GM23338 (cell line): ENCODE results near the gene TENM3. TPM values are rescaled to one million over a fixed set of nuclear protein-coding genes. Genes with fewer than 3 reads are reported as not detected.

Source experiments
- ATAC-seq: fragments of 200-7000 bp; cut with Tn5 transposase; 3 replicates; pipeline ENCODE4 v1.9.1; 2020
- DNase-seq: peaks from one replicate; pipeline ENCODE4 v3.0.0-alpha.2; 2015; ENCODE audit warnings: low spot score
- H2AFZ ChIP-seq: fragments of 200-600 bp; sonication (generic); 2 replicates; pipeline ENCODE4 v1.8.0; 2016; ENCODE audit warnings: antibody characterized with exemption, mild to moderate bottlenecking, moderate library complexity
- H3F3A ChIP-seq: fragments of 200-600 bp; sonication (generic); replicated peaks from 2 replicates; pipeline ENCODE4 v1.8.0; 2017; ENCODE audit warnings: antibody characterized with exemption, mixed run types, low read depth
- H3K27ac ChIP-seq: fragments of 200-600 bp; sonication (generic); 2 replicates; pipeline ENCODE4 v1.6.1; 2016; ENCODE audit warnings: low read depth
- H3K27me3 ChIP-seq: fragments of 200-600 bp; sonication (generic); 2 replicates; pipeline ENCODE4 v1.8.0; 2016; ENCODE audit warnings: mild to moderate bottlenecking, mixed run types, moderate library complexity; ENCODE audit not compliant: insufficient read depth
- H3K36me3 ChIP-seq: fragments of 200-600 bp; sonication (generic); 2 replicates; pipeline ENCODE4 v1.8.0; 2016; ENCODE audit warnings: mild to moderate bottlenecking; ENCODE audit not compliant: insufficient read depth
- H3K4me1 ChIP-seq: fragments of 200-600 bp; sonication (generic); 2 replicates; pipeline ENCODE4 v1.8.0; 2016; ENCODE audit warnings: mild to moderate bottlenecking, moderate library complexity; ENCODE audit not compliant: insufficient read depth
- H3K4me2 ChIP-seq: fragments of 200-600 bp; sonication (generic); 2 replicates; pipeline ENCODE4 v1.7.1; 2017; ENCODE audit warnings: mixed run types
- H3K4me3 ChIP-seq: fragments of 200-600 bp; sonication (generic); 2 replicates; pipeline ENCODE4 v1.6.1; 2016; ENCODE audit warnings: mixed run types
- H3K79me2 ChIP-seq: fragments of 200-600 bp; sonication (generic); replicated peaks from 2 replicates; pipeline ENCODE4 v1.8.0; 2017; ENCODE audit warnings: mild to moderate bottlenecking; ENCODE audit not compliant: insufficient read depth
- H3K9me2 ChIP-seq: fragments of 200-600 bp; sonication (generic); 2 replicates; pipeline ENCODE4 v1.8.0; 2017; ENCODE audit not compliant: insufficient read depth
- H4K20me1 ChIP-seq: fragments of 200-600 bp; sonication (generic); replicated peaks from 2 replicates; pipeline ENCODE4 v1.8.0; 2017; ENCODE audit warnings: mild to moderate bottlenecking; ENCODE audit not compliant: insufficient read depth
- H3K27ac Mint-ChIP-seq: 2 replicates; pipeline ENCODE4 v1.8.0; 2020; ENCODE audit warnings: inconsistent platforms, mild to moderate bottlenecking, moderate library complexity, mixed read lengths
- H3K27me3 Mint-ChIP-seq: 3 replicates; pipeline ENCODE4 v1.8.0; 2022; ENCODE audit warnings: low read depth, mild to moderate bottlenecking, moderate library complexity, mixed read lengths, inconsistent platforms; ENCODE audit not compliant: insufficient read depth, poor library complexity
- H3K36me3 Mint-ChIP-seq: 3 replicates; pipeline ENCODE4 v1.8.0; 2021; ENCODE audit warnings: low read depth, mild to moderate bottlenecking, inconsistent platforms, moderate library complexity, mixed read lengths
- H3K4me1 Mint-ChIP-seq: 3 replicates; pipeline ENCODE4 v1.8.0; 2020; ENCODE audit warnings: mild to moderate bottlenecking, inconsistent platforms, mixed read lengths
- H3K4me3 Mint-ChIP-seq: 3 replicates; pipeline ENCODE4 v1.8.0; 2021; ENCODE audit warnings: moderate library complexity, mild to moderate bottlenecking, inconsistent platforms, mixed read lengths
- H3K9me3 Mint-ChIP-seq: 3 replicates; pipeline ENCODE4 v1.8.0; 2020; ENCODE audit warnings: moderate library complexity, mild to moderate bottlenecking, inconsistent platforms, mixed read lengths
- CREB1 ChIP-seq: fragments of 250-450 bp; sonication (Bioruptor Pico); IDR thresholded peaks from 2 replicates; pipeline ENCODE4 v1.5.0; 2020; ENCODE audit warnings: low read depth, mild to moderate bottlenecking, moderate library complexity
- EZH2 ChIP-seq: fragments of 200-600 bp; sonication (generic); IDR thresholded peaks from one replicate; pipeline ENCODE4 v1.8.0; 2017; ENCODE audit warnings: antibody characterized with exemption, mild to moderate bottlenecking, low read depth; ENCODE audit not compliant: unreplicated experiment
- EZH2phosphoT487 ChIP-seq: fragments of 200-600 bp; sonication (generic); IDR thresholded peaks from one replicate; pipeline ENCODE4 v1.8.1; 2018; ENCODE audit warnings: antibody characterized with exemption; ENCODE audit not compliant: unreplicated experiment
- JUNB ChIP-seq: IDR thresholded peaks from one replicate; pipeline ENCODE4 v1.6.1; 2016; ENCODE audit warnings: antibody characterized with exemption; ENCODE audit not compliant: unreplicated experiment
- NANOG ChIP-seq: IDR thresholded peaks from 2 replicates; pipeline ENCODE4 v1.6.1; 2016; ENCODE audit warnings: antibody characterized with exemption, borderline replicate concordance
- POLR2AphosphoS5 ChIP-seq: IDR thresholded peaks from 2 replicates; pipeline ENCODE4 v1.6.1; 2016; ENCODE audit warnings: antibody characterized with exemption, low read depth
- STAT1 ChIP-seq: IDR thresholded peaks from one replicate; pipeline ENCODE4 v1.6.1; 2016; ENCODE audit warnings: antibody characterized with exemption; ENCODE audit not compliant: unreplicated experiment
- ZNF114 ChIP-seq: fragments of 250-450 bp; sonication (Bioruptor Pico); IDR thresholded peaks from 2 replicates; pipeline ENCODE4 v1.5.0; 2020; ENCODE audit warnings: mild to moderate bottlenecking, moderate library complexity
- ZNF331 ChIP-seq: fragments of 250-450 bp; sonication (Bioruptor Pico); IDR thresholded peaks from 2 replicates; pipeline ENCODE4 v1.5.0; 2020; ENCODE audit warnings: low read depth, mild to moderate bottlenecking, moderate library complexity
- polyA plus RNA-seq: library from polyadenylated mRNA; unstranded; fragments of >200 nt; fragmentation: Nextera tagmentation; extraction: Ambion mirVana; gene quantifications from 2 replicates; pipeline ENCODE4 v1.2.1, GENCODE V29; 2016
- total RNA-seq: library from RNA; depleted of rRNA; stranded (reverse); fragments of >200 nt; shearing (Covaris generic); gene quantifications from 2 replicates; pipeline ENCODE4 v1.2.3, GENCODE V29; 2014
- TF ChIP-seq, protein P1 (sequence below), 2 experiments: fragments of 200-600 bp in 1 of 2; sonication (generic) in 1 of 2; conservative IDR thresholded peaks; 2 replicates each; pipeline versions ENCODE4 v1.5.1 to v1.6.1; 2016 to 2017; ENCODE audit warnings: antibody characterized with exemption in 2 of 2, low read depth in 2 of 2, mild to moderate bottlenecking in 2 of 2, moderate library complexity in 1 of 2
- TF ChIP-seq, protein P2 (sequence below): fragments of 250-450 bp; sonication (Bioruptor Pico); IDR thresholded peaks from 2 replicates; pipeline ENCODE4 v1.5.0; 2020; ENCODE audit warnings: mild to moderate bottlenecking, moderate library complexity
- TF ChIP-seq, protein P3 (sequence below): IDR thresholded peaks from 2 replicates; pipeline ENCODE4 v1.6.1; 2016; ENCODE audit warnings: antibody characterized with exemption
- TF ChIP-seq, protein P4 (sequence below): IDR thresholded peaks from one replicate; pipeline ENCODE4 v1.6.1; 2018; ENCODE audit warnings: antibody characterized with exemption; ENCODE audit not compliant: unreplicated experiment

The TENM3 gene
- total and polyA plus RNA-seq, 2 experiments from 2014 or later, result 22.2 to 128 TPM

DNA sequence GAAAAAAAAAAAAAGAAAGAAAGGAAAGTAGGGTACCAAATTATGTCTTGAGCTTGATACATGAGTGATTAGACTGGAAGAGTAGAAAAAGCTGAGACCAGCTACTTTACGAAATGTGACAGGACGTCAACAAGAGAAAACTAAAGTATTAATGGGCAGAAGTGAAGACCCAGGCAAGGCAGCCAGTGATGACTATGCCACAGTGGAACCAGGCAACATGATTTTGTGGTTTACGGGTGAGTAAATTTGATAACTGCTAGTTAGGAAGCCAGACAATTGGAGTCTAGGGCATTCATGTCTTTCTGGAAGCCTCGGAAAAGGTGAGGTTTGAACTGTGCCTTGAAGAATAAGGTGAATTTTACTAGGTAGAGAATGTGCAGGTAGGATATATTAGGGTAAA, 326.4 kb downstream of the TENM3 start:
- no peak overlapping the region for H3K4me3 ChIP-seq
- no peaks in the 10 kb centered on the region for H3F3A ChIP-seq
- H3K4me2 ChIP-seq, result no peak overlapping the region
- no peak for DNase-seq
- H3K9me3 Mint-ChIP-seq, result no peaks in the 10 kb centered on the region
- H3K36me3 ChIP-seq, result no peaks in the 10 kb centered on the region
- no peak for TF ChIP-seq STAT1
- no peak for TF ChIP-seq JUNB
- no peak for TF ChIP-seq ZNF331 (CRISPR knock-in tag)
- no peak for TF ChIP-seq EZH2phosphoT487
- TF ChIP-seq, protein P1, sequence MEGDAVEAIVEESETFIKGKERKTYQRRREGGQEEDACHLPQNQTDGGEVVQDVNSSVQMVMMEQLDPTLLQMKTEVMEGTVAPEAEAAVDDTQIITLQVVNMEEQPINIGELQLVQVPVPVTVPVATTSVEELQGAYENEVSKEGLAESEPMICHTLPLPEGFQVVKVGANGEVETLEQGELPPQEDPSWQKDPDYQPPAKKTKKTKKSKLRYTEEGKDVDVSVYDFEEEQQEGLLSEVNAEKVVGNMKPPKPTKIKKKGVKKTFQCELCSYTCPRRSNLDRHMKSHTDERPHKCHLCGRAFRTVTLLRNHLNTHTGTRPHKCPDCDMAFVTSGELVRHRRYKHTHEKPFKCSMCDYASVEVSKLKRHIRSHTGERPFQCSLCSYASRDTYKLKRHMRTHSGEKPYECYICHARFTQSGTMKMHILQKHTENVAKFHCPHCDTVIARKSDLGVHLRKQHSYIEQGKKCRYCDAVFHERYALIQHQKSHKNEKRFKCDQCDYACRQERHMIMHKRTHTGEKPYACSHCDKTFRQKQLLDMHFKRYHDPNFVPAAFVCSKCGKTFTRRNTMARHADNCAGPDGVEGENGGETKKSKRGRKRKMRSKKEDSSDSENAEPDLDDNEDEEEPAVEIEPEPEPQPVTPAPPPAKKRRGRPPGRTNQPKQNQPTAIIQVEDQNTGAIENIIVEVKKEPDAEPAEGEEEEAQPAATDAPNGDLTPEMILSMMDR (conservative IDR thresholded peaks at IDR 0.05; ENCODE audit: low read depth in 2 of 2), result no peak
- no peak for TF ChIP-seq ZNF114 (CRISPR knock-in tag)
- no peak for TF ChIP-seq POLR2AphosphoS5
- TF ChIP-seq NANOG, result no peak
- TF ChIP-seq, protein P2, sequence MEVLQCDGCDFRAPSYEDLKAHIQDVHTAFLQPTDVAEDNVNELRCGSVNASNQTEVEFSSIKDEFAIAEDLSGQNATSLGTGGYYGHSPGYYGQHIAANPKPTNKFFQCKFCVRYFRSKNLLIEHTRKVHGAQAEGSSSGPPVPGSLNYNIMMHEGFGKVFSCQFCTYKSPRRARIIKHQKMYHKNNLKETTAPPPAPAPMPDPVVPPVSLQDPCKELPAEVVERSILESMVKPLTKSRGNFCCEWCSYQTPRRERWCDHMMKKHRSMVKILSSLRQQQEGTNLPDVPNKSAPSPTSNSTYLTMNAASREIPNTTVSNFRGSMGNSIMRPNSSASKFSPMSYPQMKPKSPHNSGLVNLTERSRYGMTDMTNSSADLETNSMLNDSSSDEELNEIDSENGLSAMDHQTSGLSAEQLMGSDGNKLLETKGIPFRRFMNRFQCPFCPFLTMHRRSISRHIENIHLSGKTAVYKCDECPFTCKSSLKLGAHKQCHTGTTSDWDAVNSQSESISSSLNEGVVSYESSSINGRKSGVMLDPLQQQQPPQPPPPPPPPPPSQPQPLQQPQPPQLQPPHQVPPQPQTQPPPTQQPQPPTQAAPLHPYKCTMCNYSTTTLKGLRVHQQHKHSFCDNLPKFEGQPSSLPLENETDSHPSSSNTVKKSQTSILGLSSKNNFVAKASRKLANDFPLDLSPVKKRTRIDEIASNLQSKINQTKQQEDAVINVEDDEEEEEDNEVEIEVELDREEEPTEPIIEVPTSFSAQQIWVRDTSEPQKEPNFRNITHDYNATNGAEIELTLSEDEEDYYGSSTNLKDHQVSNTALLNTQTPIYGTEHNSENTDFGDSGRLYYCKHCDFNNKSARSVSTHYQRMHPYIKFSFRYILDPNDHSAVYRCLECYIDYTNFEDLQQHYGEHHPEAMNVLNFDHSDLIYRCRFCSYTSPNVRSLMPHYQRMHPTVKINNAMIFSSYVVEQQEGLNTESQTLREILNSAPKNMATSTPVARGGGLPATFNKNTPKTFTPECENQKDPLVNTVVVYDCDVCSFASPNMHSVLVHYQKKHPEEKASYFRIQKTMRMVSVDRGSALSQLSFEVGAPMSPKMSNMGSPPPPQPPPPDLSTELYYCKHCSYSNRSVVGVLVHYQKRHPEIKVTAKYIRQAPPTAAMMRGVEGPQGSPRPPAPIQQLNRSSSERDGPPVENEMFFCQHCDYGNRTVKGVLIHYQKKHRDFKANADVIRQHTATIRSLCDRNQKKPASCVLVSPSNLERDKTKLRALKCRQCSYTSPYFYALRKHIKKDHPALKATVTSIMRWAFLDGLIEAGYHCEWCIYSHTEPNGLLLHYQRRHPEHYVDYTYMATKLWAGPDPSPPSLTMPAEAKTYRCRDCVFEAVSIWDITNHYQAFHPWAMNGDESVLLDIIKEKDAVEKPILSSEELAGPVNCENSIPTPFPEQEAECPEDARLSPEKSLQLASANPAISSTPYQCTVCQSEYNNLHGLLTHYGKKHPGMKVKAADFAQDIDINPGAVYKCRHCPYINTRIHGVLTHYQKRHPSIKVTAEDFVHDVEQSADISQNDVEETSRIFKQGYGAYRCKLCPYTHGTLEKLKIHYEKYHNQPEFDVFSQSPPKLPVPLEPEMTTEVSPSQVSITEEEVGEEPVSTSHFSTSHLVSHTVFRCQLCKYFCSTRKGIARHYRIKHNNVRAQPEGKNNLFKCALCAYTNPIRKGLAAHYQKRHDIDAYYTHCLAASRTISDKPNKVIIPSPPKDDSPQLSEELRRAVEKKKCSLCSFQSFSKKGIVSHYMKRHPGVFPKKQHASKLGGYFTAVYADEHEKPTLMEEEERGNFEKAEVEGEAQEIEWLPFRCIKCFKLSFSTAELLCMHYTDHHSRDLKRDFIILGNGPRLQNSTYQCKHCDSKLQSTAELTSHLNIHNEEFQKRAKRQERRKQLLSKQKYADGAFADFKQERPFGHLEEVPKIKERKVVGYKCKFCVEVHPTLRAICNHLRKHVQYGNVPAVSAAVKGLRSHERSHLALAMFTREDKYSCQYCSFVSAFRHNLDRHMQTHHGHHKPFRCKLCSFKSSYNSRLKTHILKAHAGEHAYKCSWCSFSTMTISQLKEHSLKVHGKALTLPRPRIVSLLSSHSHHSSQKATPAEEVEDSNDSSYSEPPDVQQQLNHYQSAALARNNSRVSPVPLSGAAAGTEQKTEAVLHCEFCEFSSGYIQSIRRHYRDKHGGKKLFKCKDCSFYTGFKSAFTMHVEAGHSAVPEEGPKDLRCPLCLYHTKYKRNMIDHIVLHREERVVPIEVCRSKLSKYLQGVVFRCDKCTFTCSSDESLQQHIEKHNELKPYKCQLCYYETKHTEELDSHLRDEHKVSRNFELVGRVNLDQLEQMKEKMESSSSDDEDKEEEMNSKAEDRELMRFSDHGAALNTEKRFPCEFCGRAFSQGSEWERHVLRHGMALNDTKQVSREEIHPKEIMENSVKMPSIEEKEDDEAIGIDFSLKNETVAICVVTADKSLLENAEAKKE (CRISPR knock-in tag), result no peak
- no peak for TF ChIP-seq CREB1 (CRISPR knock-in tag)
- TF ChIP-seq, protein P3, sequence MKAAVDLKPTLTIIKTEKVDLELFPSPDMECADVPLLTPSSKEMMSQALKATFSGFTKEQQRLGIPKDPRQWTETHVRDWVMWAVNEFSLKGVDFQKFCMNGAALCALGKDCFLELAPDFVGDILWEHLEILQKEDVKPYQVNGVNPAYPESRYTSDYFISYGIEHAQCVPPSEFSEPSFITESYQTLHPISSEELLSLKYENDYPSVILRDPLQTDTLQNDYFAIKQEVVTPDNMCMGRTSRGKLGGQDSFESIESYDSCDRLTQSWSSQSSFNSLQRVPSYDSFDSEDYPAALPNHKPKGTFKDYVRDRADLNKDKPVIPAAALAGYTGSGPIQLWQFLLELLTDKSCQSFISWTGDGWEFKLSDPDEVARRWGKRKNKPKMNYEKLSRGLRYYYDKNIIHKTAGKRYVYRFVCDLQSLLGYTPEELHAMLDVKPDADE, result no peak
- TF ChIP-seq, protein P4, sequence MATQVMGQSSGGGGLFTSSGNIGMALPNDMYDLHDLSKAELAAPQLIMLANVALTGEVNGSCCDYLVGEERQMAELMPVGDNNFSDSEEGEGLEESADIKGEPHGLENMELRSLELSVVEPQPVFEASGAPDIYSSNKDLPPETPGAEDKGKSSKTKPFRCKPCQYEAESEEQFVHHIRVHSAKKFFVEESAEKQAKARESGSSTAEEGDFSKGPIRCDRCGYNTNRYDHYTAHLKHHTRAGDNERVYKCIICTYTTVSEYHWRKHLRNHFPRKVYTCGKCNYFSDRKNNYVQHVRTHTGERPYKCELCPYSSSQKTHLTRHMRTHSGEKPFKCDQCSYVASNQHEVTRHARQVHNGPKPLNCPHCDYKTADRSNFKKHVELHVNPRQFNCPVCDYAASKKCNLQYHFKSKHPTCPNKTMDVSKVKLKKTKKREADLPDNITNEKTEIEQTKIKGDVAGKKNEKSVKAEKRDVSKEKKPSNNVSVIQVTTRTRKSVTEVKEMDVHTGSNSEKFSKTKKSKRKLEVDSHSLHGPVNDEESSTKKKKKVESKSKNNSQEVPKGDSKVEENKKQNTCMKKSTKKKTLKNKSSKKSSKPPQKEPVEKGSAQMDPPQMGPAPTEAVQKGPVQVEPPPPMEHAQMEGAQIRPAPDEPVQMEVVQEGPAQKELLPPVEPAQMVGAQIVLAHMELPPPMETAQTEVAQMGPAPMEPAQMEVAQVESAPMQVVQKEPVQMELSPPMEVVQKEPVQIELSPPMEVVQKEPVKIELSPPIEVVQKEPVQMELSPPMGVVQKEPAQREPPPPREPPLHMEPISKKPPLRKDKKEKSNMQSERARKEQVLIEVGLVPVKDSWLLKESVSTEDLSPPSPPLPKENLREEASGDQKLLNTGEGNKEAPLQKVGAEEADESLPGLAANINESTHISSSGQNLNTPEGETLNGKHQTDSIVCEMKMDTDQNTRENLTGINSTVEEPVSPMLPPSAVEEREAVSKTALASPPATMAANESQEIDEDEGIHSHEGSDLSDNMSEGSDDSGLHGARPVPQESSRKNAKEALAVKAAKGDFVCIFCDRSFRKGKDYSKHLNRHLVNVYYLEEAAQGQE, result no peak
- TF ChIP-seq EZH2, result no peak
- no peak for ATAC-seq
- no peaks in the 10 kb centered on the region for H3K27me3 ChIP-seq
- H2AFZ ChIP-seq, result no peak overlapping the region
- H3K79me2 ChIP-seq, result peaks cover 6% of the 10 kb centered on the region
- H3K27ac ChIP-seq, result no peak overlapping the region
- H3K9me2 ChIP-seq, result no peaks in the 10 kb centered on the region
- H3K4me1 ChIP-seq, result peaks cover 19% of the 10 kb centered on the region
- H3K36me3 Mint-ChIP-seq, result no peaks in the 10 kb centered on the region; the same call in 2 of the 3 replicates
- no peaks in the 10 kb centered on the region for H3K27me3 Mint-ChIP-seq
- no peaks in the 10 kb centered on the region for H4K20me1 ChIP-seq
- peaks cover 31% of the 10 kb centered on the region for H3K4me1 Mint-ChIP-seq
- H3K27ac Mint-ChIP-seq, result no peak overlapping the region
- H3K4me3 Mint-ChIP-seq, result no peak overlapping the region
